HepG2 (cell line): ENCODE measurements around the gene ELOVL5. TPM values are rescaled to one million over a fixed set of nuclear protein-coding genes. Genes with fewer than 3 reads are reported as not detected.

ENCODE experiments used
- ATAC-seq: fragments of 200-7000 bp; cut with Tn5 transposase; 3 replicates; pipeline ENCODE4 v1.9.1; 2020; ENCODE audit warnings: mild to moderate bottlenecking, moderate library complexity
- BruUV-seq: library from RNA; stranded (reverse); fragments of 400-500 nt; replicated peaks from 2 replicates; lab custom pipeline; 2021; lab: Mats Ljungman, UMichigan
- CTCF ChIA-PET: fragments of 300-600 bp; formaldehyde crosslinking; extraction: SDS; loops from one replicate; lab custom pipeline; 2021; ENCODE audit warnings: low total read pairs, inconsistent platforms, low intra/inter-chr PET ratio; lab: Yijun Ruan, JAX
- POLR2A ChIA-PET: fragments of 350-600 bp; sonication (Branson Sonifier 250); formaldehyde crosslinking; loops from one replicate; lab custom pipeline; 2020; ENCODE audit warnings: antibody characterized with exemption, inconsistent platforms; lab: Yijun Ruan, JAX
- DNase-seq: peaks from one replicate; pipeline ENCODE4 v3.0.0-alpha.2; 2015; ENCODE audit warnings: low spot score
- FAIRE-seq: peaks from 3 replicates; lab custom pipeline; 2011; peaks lifted over from hg19 to GRCh38; lab: Jason Lieb, UNC
- H2AFZ ChIP-seq: one replicate; pipeline ENCODE4 v1.6.1; 2011; ENCODE audit warnings: low read length, inconsistent platforms
- H3K27ac ChIP-seq: fragments of 300-600 bp; 3 replicates; pipeline ENCODE4 v1.8.0; 2011; ENCODE audit warnings: mixed run types, mild to moderate bottlenecking, mixed read lengths, low read length, inconsistent platforms; ENCODE audit not compliant: insufficient read depth; ENCODE audit errors: extremely low read length
- H3K27me3 ChIP-seq, 2 experiments: fragments of 200-600 bp in 1 of 2; 2 replicates in 1 of 2; 3 replicates in 1 of 2; pipeline versions ENCODE4 v1.6.0 to v1.8.0; 2011; ENCODE audit warnings: low read length in 2 of 2, mild to moderate bottlenecking in 2 of 2, moderate library complexity in 2 of 2, inconsistent platforms in 1 of 2; ENCODE audit not compliant: insufficient read depth in 2 of 2, control insufficient read depth in 1 of 2
- H3K36me3 ChIP-seq, 2 experiments: fragments of 200-600 bp in 1 of 2; replicated peaks in 1 of 2; 2 replicates in 1 of 2; 3 replicates in 1 of 2; pipeline versions ENCODE4 v1.5.1 to v1.8.0; 2011; ENCODE audit warnings: low read length in 2 of 2, inconsistent platforms in 1 of 2; ENCODE audit not compliant: insufficient read depth in 2 of 2, control insufficient read depth in 1 of 2
- H3K4me1 ChIP-seq: 2 replicates; pipeline ENCODE4 v1.5.1; 2012; ENCODE audit warnings: low read length, inconsistent platforms; ENCODE audit not compliant: insufficient read depth
- H3K4me2 ChIP-seq: 2 replicates; pipeline ENCODE4 v1.6.0; 2011; ENCODE audit warnings: low read depth, low read length, inconsistent platforms
- H3K4me3 ChIP-seq, 3 experiments: fragments of 200-600 bp in 1 of 3; sonication (generic), shearing (Covaris generic) in 1 of 3; replicated peaks in 1 of 3; 2 replicates each; pipeline ENCODE4 v1.5.1; 2011 to 2016; ENCODE audit warnings: low read length in 3 of 3, inconsistent platforms in 2 of 3, low read depth in 2 of 3, mild to moderate bottlenecking in 2 of 3, control low read depth in 1 of 3, mixed read lengths in 1 of 3; ENCODE audit not compliant: insufficient read depth in 1 of 3
- H3K79me2 ChIP-seq: one replicate; pipeline ENCODE4 v1.6.1; 2011; ENCODE audit warnings: low read length, inconsistent platforms; ENCODE audit not compliant: insufficient read depth
- H3K9ac ChIP-seq: 2 replicates; pipeline ENCODE4 v1.6.0; 2011; ENCODE audit warnings: mild to moderate bottlenecking, low read depth, low read length, inconsistent platforms; ENCODE audit not compliant: insufficient read depth
- H3K9me3 ChIP-seq: 2 replicates; pipeline ENCODE4 v1.5.1; 2012; ENCODE audit warnings: mild to moderate bottlenecking, low read length
- H4K20me1 ChIP-seq: 2 replicates; pipeline ENCODE4 v1.6.0; 2011; ENCODE audit warnings: inconsistent platforms, mild to moderate bottlenecking, low read length, moderate library complexity; ENCODE audit not compliant: insufficient read depth
- FOXK1 ChIP-seq: sonication (generic); formaldehyde crosslinking; IDR thresholded peaks from 2 replicates; pipeline ENCODE4 v1.4.0; 2020; ENCODE audit warnings: low read depth, missing genetic modification reagents, borderline replicate concordance
- PAWR ChIP-seq: sonication (generic); formaldehyde crosslinking; IDR thresholded peaks from 2 replicates; pipeline ENCODE4 v1.4.0; 2020; ENCODE audit warnings: missing genetic modification reagents, mild to moderate bottlenecking, borderline replicate concordance
- STAG1 ChIP-seq: sonication (generic); formaldehyde crosslinking; IDR thresholded peaks from 2 replicates; pipeline ENCODE4 v1.4.0; 2020; ENCODE audit warnings: missing genetic modification reagents
- TEAD2 ChIP-seq: sonication (generic); formaldehyde crosslinking; IDR thresholded peaks from 2 replicates; pipeline ENCODE4 v1.9.0; 2021; ENCODE audit warnings: missing genetic modification reagents
- ZBTB7B ChIP-seq: sonication (generic); formaldehyde crosslinking; IDR thresholded peaks from 2 replicates; pipeline ENCODE4 v1.4.0; 2020; ENCODE audit warnings: missing genetic modification reagents
- ZFY ChIP-seq: sonication (generic); formaldehyde crosslinking; IDR thresholded peaks from 2 replicates; pipeline ENCODE4 v1.4.0; 2020; ENCODE audit warnings: missing genetic modification reagents
- ZNF383 ChIP-seq: sonication (generic); formaldehyde crosslinking; IDR thresholded peaks from 2 replicates; pipeline ENCODE4 v1.4.0; 2020; ENCODE audit warnings: missing genetic modification reagents, mild to moderate bottlenecking, borderline replicate concordance
- WGBS: methylation state at CpG from one replicate; pipeline ENCODE4 v1.1.6; 2017; ENCODE audit warnings: low lambda C conversion rate; 5-methylcytosine and 5-hydroxymethylcytosine counted together
- in situ Hi-C: cut with HindIII; loops from 2 replicates; pipeline ENCODE4 v1.10.0; 2017; ENCODE audit warnings: low pct_unique_long_range_greater_than_20kb; ENCODE audit not compliant: extremely low pct_ligation_motif_present
- intact Hi-C: fragments of 100-400 bp; cut with micrococcal nuclease; formaldehyde crosslinking; loops from one replicate; pipeline ENCODE4 v1.10.0; 2022; ENCODE audit not compliant: unreplicated experiment
- polyA plus RNA-seq, 8 experiments: library from polyadenylated mRNA; depleted of rRNA in 3 of 8; stranded (reverse) in 7 of 8; unstranded in 1 of 8; fragments of >200 nt; fragmentation: Illumina TruSeq in 4 of 8; extraction: Trizol in 4 of 8; gene quantifications; 2 replicates each; pipeline versions ENCODE4 v1.2.1 to v1.2.3, GENCODE V29; 2011 to 2016; ENCODE audit warnings: low read depth in 4 of 8, missing spikeins in 1 of 8, mixed read lengths in 1 of 8; ENCODE audit not compliant: insufficient read depth in 1 of 8
- total RNA-seq, 5 experiments: library from RNA; depleted of rRNA; stranded (reverse); fragments of >200 nt; fragmentation: Illumina TruSeq; extraction: Trizol; gene quantifications; 2 replicates each; pipeline ENCODE4 v1.2.3, GENCODE V29; 2016; ENCODE audit warnings: low read depth in 1 of 5
- TF ChIP-seq, protein P1 (sequence below): sonication (generic); formaldehyde crosslinking; IDR thresholded peaks from 2 replicates; pipeline ENCODE4; 2020; ENCODE audit warnings: missing genetic modification reagents, mild to moderate bottlenecking, borderline replicate concordance
- TF ChIP-seq, protein P2 (sequence below): IDR thresholded peaks from 2 replicates; pipeline ENCODE4 v1.6.1; 2016; ENCODE audit warnings: low read depth, control low read depth
- TF ChIP-seq, protein P3 (sequence below): sonication (generic); formaldehyde crosslinking; IDR thresholded peaks from 2 replicates; pipeline ENCODE4 v1.4.0; 2020; ENCODE audit warnings: mild to moderate bottlenecking, missing genetic modification reagents
- TF ChIP-seq, protein P4 (sequence below): sonication (generic); formaldehyde crosslinking; conservative IDR thresholded peaks from 2 replicates; pipeline ENCODE4 v1.4.0; 2020; ENCODE audit warnings: missing genetic modification reagents

ELOVL5 gene
- total and polyA plus RNA-seq, 2 of the 13 experiments (the other 11 are each of a cell fraction or from before 2014, with no cell fraction given) = 50.1 to 72.4 TPM

DNA sequence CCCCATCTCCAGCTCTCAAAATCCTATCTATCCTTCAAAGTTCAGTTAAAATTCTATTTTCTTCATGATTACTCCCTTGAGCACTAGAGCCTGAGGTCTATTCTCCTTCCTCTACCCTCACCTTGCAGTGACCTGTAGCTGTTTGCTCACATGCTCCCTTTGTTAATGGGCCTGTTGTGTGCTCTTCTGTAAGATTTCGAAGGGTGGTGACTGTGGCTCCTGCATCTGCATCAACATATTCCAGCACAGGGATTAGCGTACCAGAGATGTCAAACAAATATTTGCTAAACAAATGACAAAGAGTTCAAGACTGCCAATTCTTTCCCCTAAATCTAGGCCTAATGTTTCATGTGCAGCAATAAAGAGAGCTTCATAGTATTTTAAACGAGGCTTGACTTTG is 69.5 kb downstream of the ELOVL5 start:
- POLR2A ChIA-PET = no interaction called here
- Histone ChIP-seq H3K4me1 (no peaks in the 10 kb centered on the region), H3K4me3 (no peak overlapping the region), H3K9me3 (no peaks in the 10 kb centered on the region), H4K20me1 (no peaks in the 10 kb centered on the region), H3K27ac (no peak overlapping the region), H3K79me2 (no peaks in the 10 kb centered on the region), H3K36me3 (peaks cover 3 to 39% of the 10 kb centered on the region in 2 experiments; a peak in 4 of 5 replicates), H2AFZ (no peak overlapping the region), H3K4me2 (no peak overlapping the region), H3K9ac (no peak overlapping the region), H3K27me3 (no peaks in the 10 kb centered on the region)
- TF ChIP-seq, protein P1, sequence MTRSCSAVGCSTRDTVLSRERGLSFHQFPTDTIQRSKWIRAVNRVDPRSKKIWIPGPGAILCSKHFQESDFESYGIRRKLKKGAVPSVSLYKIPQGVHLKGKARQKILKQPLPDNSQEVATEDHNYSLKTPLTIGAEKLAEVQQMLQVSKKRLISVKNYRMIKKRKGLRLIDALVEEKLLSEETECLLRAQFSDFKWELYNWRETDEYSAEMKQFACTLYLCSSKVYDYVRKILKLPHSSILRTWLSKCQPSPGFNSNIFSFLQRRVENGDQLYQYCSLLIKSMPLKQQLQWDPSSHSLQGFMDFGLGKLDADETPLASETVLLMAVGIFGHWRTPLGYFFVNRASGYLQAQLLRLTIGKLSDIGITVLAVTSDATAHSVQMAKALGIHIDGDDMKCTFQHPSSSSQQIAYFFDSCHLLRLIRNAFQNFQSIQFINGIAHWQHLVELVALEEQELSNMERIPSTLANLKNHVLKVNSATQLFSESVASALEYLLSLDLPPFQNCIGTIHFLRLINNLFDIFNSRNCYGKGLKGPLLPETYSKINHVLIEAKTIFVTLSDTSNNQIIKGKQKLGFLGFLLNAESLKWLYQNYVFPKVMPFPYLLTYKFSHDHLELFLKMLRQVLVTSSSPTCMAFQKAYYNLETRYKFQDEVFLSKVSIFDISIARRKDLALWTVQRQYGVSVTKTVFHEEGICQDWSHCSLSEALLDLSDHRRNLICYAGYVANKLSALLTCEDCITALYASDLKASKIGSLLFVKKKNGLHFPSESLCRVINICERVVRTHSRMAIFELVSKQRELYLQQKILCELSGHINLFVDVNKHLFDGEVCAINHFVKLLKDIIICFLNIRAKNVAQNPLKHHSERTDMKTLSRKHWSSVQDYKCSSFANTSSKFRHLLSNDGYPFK (CRISPR knock-in tag) = no peak
- TF ChIP-seq ZNF383 (CRISPR knock-in tag) (no peak), ZFY (CRISPR knock-in tag) (no peak), PAWR (no peak), TEAD2 (CRISPR knock-in tag) (no peak)
- in situ Hi-C loops (no loop called here), intact Hi-C loops (no loop called here)
- CTCF ChIA-PET = no interaction called here
- ATAC-seq (no peak), FAIRE-seq (no peak), DNase-seq (no peak)
- no TSS peak for BruUV-seq
- WGBS = 93% methylated on average over 3 of the region's 3 CpGs

DNA sequence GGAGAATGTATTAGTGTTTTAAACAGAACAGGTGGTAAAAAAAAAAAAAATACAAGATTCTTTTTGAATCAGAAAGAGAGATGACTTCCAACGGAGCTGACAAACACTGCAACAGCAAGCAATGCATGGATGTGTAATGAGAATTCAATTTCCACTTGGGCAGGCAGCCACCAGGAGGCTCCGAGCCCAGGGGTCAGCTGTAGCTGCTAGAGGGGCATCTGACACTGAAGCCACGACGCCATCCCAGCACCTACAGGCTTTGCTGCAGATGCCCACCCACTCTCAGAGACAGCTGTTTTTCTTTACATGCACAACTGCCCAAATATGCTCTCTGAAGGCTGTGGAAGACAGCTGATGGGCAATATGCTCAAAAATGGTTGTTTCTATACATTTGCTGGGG is 75.4 kb downstream of the ELOVL5 start:
- 81% methylated on average over 4 of the region's 4 CpGs for WGBS
- Histone ChIP-seq H2AFZ (no peak overlapping the region), H4K20me1 (no peaks in the 10 kb centered on the region), H3K4me1 (no peaks in the 10 kb centered on the region), H3K79me2 (no peaks in the 10 kb centered on the region), H3K4me3 (no peak overlapping the region), H3K27ac (no peak overlapping the region), H3K9ac (no peak overlapping the region), H3K27me3 (no peaks in the 10 kb centered on the region), H3K9me3 (no peaks in the 10 kb centered on the region), H3K4me2 (no peak overlapping the region), H3K36me3 (peaks cover 8 to 78% of the 10 kb centered on the region in 2 experiments)
- ATAC-seq (peak; percentile 64), FAIRE-seq (no peak), DNase-seq (no peak)
- ChIA-PET POLR2A (no interaction called here), CTCF (interaction anchor here (1.1 kb wide), 1 partner anchor 138 kb away, joined by 3 read pairs; no protein-coding TSS in a partner anchor)
- no TSS peak for BruUV-seq
- in situ Hi-C loops = no loop called here
- intact Hi-C loops = no loop called here
- TF ChIP-seq, protein P2, sequence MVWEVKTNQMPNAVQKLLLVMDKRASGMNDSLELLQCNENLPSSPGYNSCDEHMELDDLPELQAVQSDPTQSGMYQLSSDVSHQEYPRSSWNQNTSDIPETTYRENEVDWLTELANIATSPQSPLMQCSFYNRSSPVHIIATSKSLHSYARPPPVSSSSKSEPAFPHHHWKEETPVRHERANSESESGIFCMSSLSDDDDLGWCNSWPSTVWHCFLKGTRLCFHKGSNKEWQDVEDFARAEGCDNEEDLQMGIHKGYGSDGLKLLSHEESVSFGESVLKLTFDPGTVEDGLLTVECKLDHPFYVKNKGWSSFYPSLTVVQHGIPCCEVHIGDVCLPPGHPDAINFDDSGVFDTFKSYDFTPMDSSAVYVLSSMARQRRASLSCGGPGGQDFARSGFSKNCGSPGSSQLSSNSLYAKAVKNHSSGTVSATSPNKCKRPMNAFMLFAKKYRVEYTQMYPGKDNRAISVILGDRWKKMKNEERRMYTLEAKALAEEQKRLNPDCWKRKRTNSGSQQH (CRISPR knock-in tag) = no peak
- TF ChIP-seq, protein P3, sequence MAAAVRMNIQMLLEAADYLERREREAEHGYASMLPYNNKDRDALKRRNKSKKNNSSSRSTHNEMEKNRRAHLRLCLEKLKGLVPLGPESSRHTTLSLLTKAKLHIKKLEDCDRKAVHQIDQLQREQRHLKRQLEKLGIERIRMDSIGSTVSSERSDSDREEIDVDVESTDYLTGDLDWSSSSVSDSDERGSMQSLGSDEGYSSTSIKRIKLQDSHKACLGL (CRISPR knock-in tag) = no peak
- no peak for TF ChIP-seq ZBTB7B (CRISPR knock-in tag)
- TF ChIP-seq FOXK1 = no peak
- TF ChIP-seq, protein P4, sequence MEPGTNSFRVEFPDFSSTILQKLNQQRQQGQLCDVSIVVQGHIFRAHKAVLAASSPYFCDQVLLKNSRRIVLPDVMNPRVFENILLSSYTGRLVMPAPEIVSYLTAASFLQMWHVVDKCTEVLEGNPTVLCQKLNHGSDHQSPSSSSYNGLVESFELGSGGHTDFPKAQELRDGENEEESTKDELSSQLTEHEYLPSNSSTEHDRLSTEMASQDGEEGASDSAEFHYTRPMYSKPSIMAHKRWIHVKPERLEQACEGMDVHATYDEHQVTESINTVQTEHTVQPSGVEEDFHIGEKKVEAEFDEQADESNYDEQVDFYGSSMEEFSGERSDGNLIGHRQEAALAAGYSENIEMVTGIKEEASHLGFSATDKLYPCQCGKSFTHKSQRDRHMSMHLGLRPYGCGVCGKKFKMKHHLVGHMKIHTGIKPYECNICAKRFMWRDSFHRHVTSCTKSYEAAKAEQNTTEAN (CRISPR knock-in tag) = no peak
- peak; percentile 27; the same call in 1 of the 2 replicates for TF ChIP-seq STAG1 (CRISPR knock-in tag)
